Endothelial cell of umbilical vein (primary cell): ENCODE measurements around the gene TMEM87B. TPM values are rescaled to one million over a fixed set of nuclear protein-coding genes. Genes with fewer than 3 reads are reported as not detected.

Experiments used
- BruUV-seq: library from RNA; stranded (reverse); fragments of 400-500 nt; replicated peaks from 2 replicates; lab custom pipeline; 2021; lab: Mats Ljungman, UMichigan
- CTCF ChIA-PET: fragments of 300-600, 350-600 bp; sonication (Branson Sonifier 250); formaldehyde crosslinking; loops from one replicate; lab custom pipeline; 2021; ENCODE audit warnings: antibody characterized with exemption, inconsistent platforms; lab: Charles Lee
- POLR2A ChIA-PET: fragments of 300-600, 350-600 bp; sonication (Branson Sonifier 250); formaldehyde crosslinking; loops from one replicate; lab custom pipeline; 2021; ENCODE audit warnings: antibody characterized with exemption, inconsistent platforms; lab: Charles Lee
- DNase-seq: peaks from one replicate; pipeline ENCODE4 v3.0.0-alpha.2; 2011; ENCODE audit warnings: low read depth, low spot score
- FAIRE-seq: peaks from 2 replicates; lab custom pipeline; 2011; peaks lifted over from hg19 to GRCh38; lab: Jason Lieb, UNC
- H2AFZ ChIP-seq: 2 replicates; pipeline ENCODE4 v1.6.0; 2012; ENCODE audit warnings: low read depth, low read length, control low read depth, inconsistent platforms
- H3K27ac ChIP-seq: 2 replicates; pipeline ENCODE4 v1.5.1; 2011; ENCODE audit warnings: low read depth, mild to moderate bottlenecking, control low read depth, low read length, moderate library complexity; ENCODE audit not compliant: insufficient read depth
- H3K27me3 ChIP-seq, 2 experiments: 2 replicates each; pipeline versions ENCODE4 v1.6.0 to v1.6.1; 2011; ENCODE audit warnings: low read length in 2 of 2, mixed read lengths in 1 of 2; ENCODE audit not compliant: control insufficient read depth in 2 of 2, insufficient read depth in 2 of 2
- H3K36me3 ChIP-seq, 2 experiments: 2 replicates in 1 of 2; 3 replicates in 1 of 2; pipeline ENCODE4 v1.5.1; 2011; ENCODE audit warnings: low read length in 2 of 2, mild to moderate bottlenecking in 1 of 2, moderate library complexity in 1 of 2; ENCODE audit not compliant: control insufficient read depth in 2 of 2, insufficient read depth in 2 of 2; ENCODE audit errors: extremely low read depth in 1 of 2
- H3K4me1 ChIP-seq: 3 replicates; pipeline ENCODE4 v1.5.1; 2011; ENCODE audit warnings: mild to moderate bottlenecking, low read length; ENCODE audit not compliant: control insufficient read depth, insufficient read depth; ENCODE audit errors: extremely low read depth
- H3K4me2 ChIP-seq: 2 replicates; pipeline ENCODE4 v1.6.1; 2011; ENCODE audit warnings: low read length, control low read depth, mixed read lengths; ENCODE audit not compliant: insufficient read depth
- H3K4me3 ChIP-seq, 3 experiments: fragments of 200-600 bp in 1 of 3; sonication (generic), shearing (Covaris generic) in 1 of 3; replicated peaks in 1 of 3; 2 replicates each; pipeline ENCODE4 v1.5.1; 2011 to 2016; ENCODE audit warnings: control low read depth in 3 of 3, low read length in 3 of 3, mild to moderate bottlenecking in 2 of 3, inconsistent platforms in 1 of 3, low read depth in 1 of 3, moderate library complexity in 1 of 3; ENCODE audit not compliant: insufficient read depth in 1 of 3
- H3K79me2 ChIP-seq: 2 replicates; pipeline ENCODE4 v1.6.0; 2012; ENCODE audit warnings: low read length, inconsistent platforms; ENCODE audit not compliant: control insufficient read depth, insufficient read depth
- H3K9ac ChIP-seq: replicated peaks from 2 replicates; pipeline ENCODE3; 2011; ENCODE audit warnings: low read length, control low read depth; ENCODE audit not compliant: insufficient read depth; ENCODE audit errors: extremely low read depth
- H3K9me1 ChIP-seq: replicated peaks from 3 replicates; pipeline ENCODE4 v1.6.0; 2011; ENCODE audit warnings: mild to moderate bottlenecking, low read length; ENCODE audit not compliant: control insufficient read depth, insufficient read depth; ENCODE audit errors: extremely low read depth
- H3K9me3 ChIP-seq: replicated peaks from 2 replicates; pipeline ENCODE4 v1.5.1; 2012; ENCODE audit warnings: low read length, inconsistent platforms; ENCODE audit not compliant: control insufficient read depth, insufficient read depth
- H4K20me1 ChIP-seq: replicated peaks from 2 replicates; pipeline ENCODE3; 2011; ENCODE audit warnings: mild to moderate bottlenecking, low read length; ENCODE audit not compliant: control insufficient read depth, insufficient read depth; ENCODE audit errors: extremely low read depth
- CTCF ChIP-seq, 2 donors: IDR thresholded peaks; 1 replicate in 1 of 2; 2 replicates in 1 of 2; pipeline ENCODE4 v1.5.1; 2011; ENCODE audit warnings: low read length in 2 of 2, mild to moderate bottlenecking in 2 of 2, moderate library complexity in 2 of 2, control low read depth in 1 of 2, inconsistent platforms in 1 of 2, low read depth in 1 of 2; ENCODE audit not compliant: insufficient read depth in 1 of 2; ENCODE audit errors: extremely low read depth in 1 of 2
- EZH2 ChIP-seq: IDR thresholded peaks from 2 replicates; pipeline ENCODE4 v1.6.1; 2012; ENCODE audit warnings: borderline replicate concordance, low read depth, mild to moderate bottlenecking, moderate library complexity, low read length, inconsistent platforms; ENCODE audit not compliant: severe bottlenecking
- FOS ChIP-seq: IDR thresholded peaks from 2 replicates; pipeline ENCODE4 v1.6.1; 2011; ENCODE audit warnings: mild to moderate bottlenecking, low read length, moderate library complexity, borderline replicate concordance; ENCODE audit not compliant: insufficient read depth
- GATA2 ChIP-seq: IDR thresholded peaks from 2 replicates; pipeline ENCODE4 v1.7.0; 2011; ENCODE audit warnings: low read depth, mild to moderate bottlenecking, moderate library complexity, mixed read lengths, low read length; ENCODE audit not compliant: insufficient read length, insufficient read depth
- JUN ChIP-seq: IDR thresholded peaks from 2 replicates; pipeline ENCODE4 v1.6.1; 2011; ENCODE audit warnings: borderline replicate concordance, low read depth; ENCODE audit not compliant: insufficient read length, insufficient read depth
- MAX ChIP-seq: IDR thresholded peaks from 2 replicates; pipeline ENCODE4 v1.6.1; 2011; ENCODE audit not compliant: insufficient read depth, insufficient read length
- MYC ChIP-seq: IDR thresholded peaks from one replicate; pipeline ENCODE4 v1.6.1; 2011; ENCODE audit warnings: mild to moderate bottlenecking, low read depth, low read length
- POLR2A ChIP-seq: IDR thresholded peaks from 2 replicates; pipeline ENCODE4 v1.6.1; 2012; ENCODE audit warnings: low read depth, mild to moderate bottlenecking, control low read depth, low read length
- POLR2AphosphoS5 ChIP-seq: IDR thresholded peaks from 2 replicates; pipeline ENCODE4 v1.6.1; 2012; ENCODE audit warnings: low read depth, mild to moderate bottlenecking, control low read depth, low read length, moderate library complexity; ENCODE audit not compliant: insufficient read depth
- dilution Hi-C: fragments of 300-500 bp; cut with MboI; formaldehyde crosslinking; loops from one replicate; pipeline ENCODE4 v1.15.0; 2019; ENCODE audit warnings: low sequenced_read_pairs; ENCODE audit not compliant: extremely low pct_ligation_motif_present
- intact Hi-C: fragments of 100-400 bp; cut with micrococcal nuclease; formaldehyde crosslinking; loops from one replicate; pipeline ENCODE4 v1.10.0; 2022
- polyA plus RNA-seq, 4 experiments: library from polyadenylated mRNA; depleted of rRNA in 3 of 4; stranded (reverse) in 3 of 4; unstranded in 1 of 4; fragments of >200 nt; gene quantifications; 2 replicates each; pipeline versions ENCODE4 v1.2.1 to v1.2.3, GENCODE V29; 2011 to 2012; ENCODE audit warnings: missing spikeins in 1 of 4
- total RNA-seq: library from RNA; stranded (reverse); gene quantifications from 2 replicates; pipeline ENCODE4 v1.2.3, GENCODE V29; 2021

TMEM87B gene
- total and polyA plus RNA-seq, 2 donors (not counting 3 experiments of a cell fraction or from before 2014, with no cell fraction given): 17.6 to 21.5 TPM

GRCh38 chr2:112108178-112108832 is 53.2 kb downstream of the TMEM87B start:
- no peak for DNase-seq

More at GRCh38 chr2:112108178-112108832, 53.2 kb downstream of the TMEM87B start:
- no TSS peak for BruUV-seq
- no peaks in the 10 kb centered on the region for H3K9me1 ChIP-seq
- intact Hi-C loops: loop anchor here (5.0 kb wide), 1 partner anchor 51 kb away; the partner anchor contains the start of gene TMEM87B
- no peak overlapping the region for H2AFZ ChIP-seq
- no peaks in the 10 kb centered on the region for H3K79me2 ChIP-seq
- no peak overlapping the region for H3K4me2 ChIP-seq
- no peak overlapping the region for H3K9ac ChIP-seq
- dilution Hi-C loops: no loop called here
- ChIA-PET POLR2A (no interaction called here), CTCF (interaction anchor here (0.9 to 1.2 kb wide), 3 partner anchors 8 to 213 kb away, joined by 3 to 4 read pairs (median 3); no protein-coding TSS in a partner anchor)
- H4K20me1 ChIP-seq: peaks cover 4% of the 10 kb centered on the region
- no peaks in the 10 kb centered on the region for H3K27me3 ChIP-seq
- peaks cover 10 to 23% of the 10 kb centered on the region in 2 experiments for H3K36me3 ChIP-seq
- TF ChIP-seq POLR2AphosphoS5: no peak
- TF ChIP-seq CTCF (IDR thresholded peaks at IDR 0.05; ENCODE audit: extremely low read depth in 1 of 2, insufficient read depth in 1 of 2, low read depth in 1 of 2, low read length in 2 of 2): no peak
- no peak for TF ChIP-seq EZH2
- TF ChIP-seq FOS: no peak
- TF ChIP-seq POLR2A: no peak
- TF ChIP-seq GATA2: no peak
- no peak for TF ChIP-seq MYC
- TF ChIP-seq MAX: no peak
- no peak for TF ChIP-seq JUN
- no peak overlapping the region for H3K27ac ChIP-seq
- no peak for FAIRE-seq
- H3K4me3 ChIP-seq: no peak overlapping the region
- H3K9me3 ChIP-seq: no peaks in the 10 kb centered on the region
- no peaks in the 10 kb centered on the region for H3K4me1 ChIP-seq
